ENCODE data around the gene PRKD2. TPM values are rescaled to one million over a fixed set of nuclear protein-coding genes. Genes with fewer than 3 reads are reported as not detected.

PRKD2 gene
- polyA plus RNA-seq, 3 donors: 6.5 to 46.9 (median 8.1) TPM

DNA sequence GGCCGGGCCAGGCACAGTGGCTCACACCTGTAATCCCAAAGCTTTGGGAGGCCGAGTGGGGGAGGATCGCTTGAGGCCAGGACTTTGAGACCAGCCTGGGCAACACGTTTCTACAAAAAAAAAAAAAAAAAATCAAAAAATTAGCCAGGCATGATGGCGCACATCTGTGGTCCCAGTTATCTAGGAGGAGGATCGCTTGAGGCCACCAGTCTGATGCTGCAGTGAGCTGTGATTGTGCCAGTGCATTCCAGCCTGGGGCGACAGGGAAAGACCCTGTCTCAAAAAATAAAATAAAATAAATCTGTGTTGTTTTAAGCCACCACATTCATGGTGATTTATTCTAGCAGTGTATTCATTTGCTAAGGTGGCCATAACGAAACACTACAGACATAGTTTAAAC, 51.8 kb downstream of the PRKD2 start:
- no peaks in the 10 kb centered on the region for H3K36me3 Mint-ChIP-seq
- Histone ChIP-seq H3K27me3 (ENCODE audit: control insufficient read depth in 2 of 2, insufficient read depth in 2 of 2, low read length in 2 of 2) (peaks cover 5 to 6% of the 10 kb centered on the region in 2 donors), H3K4me2 (replicated peaks; ENCODE audit: extremely low read depth, low read length, poor library complexity, severe bottlenecking) (no peak overlapping the region), H3K4me1 (ENCODE audit: control insufficient read depth in 1 of 2, insufficient read depth in 2 of 2, low read length in 2 of 2) (peaks cover 18 to 20% of the 10 kb centered on the region in 2 donors), H3K9ac (ENCODE audit: insufficient read depth, low read length, poor library complexity, severe bottlenecking) (no peak overlapping the region), H3K9me3 (replicated peaks in 1 of 2; ENCODE audit: control insufficient read depth in 1 of 2, insufficient read depth in 1 of 2, low read length in 2 of 2) (no peaks in the 10 kb centered on the region), H3K79me2 (ENCODE audit: insufficient read depth, low read length) (no peaks in the 10 kb centered on the region), H4K20me1 (ENCODE audit: insufficient read depth, low read length) (no peaks in the 10 kb centered on the region), H3K36me3 (replicated peaks in 1 of 2; ENCODE audit: control insufficient read depth in 1 of 2, insufficient read depth in 2 of 2, low read length in 2 of 2) (no peaks in the 10 kb centered on the region), H2AFZ (ENCODE audit: insufficient read depth, low read depth, low read length, poor library complexity, severe bottlenecking) (no peak overlapping the region), H3K4me3 (replicated peaks in 1 of 3; ENCODE audit: low read depth in 2 of 3, low read length in 3 of 3) (no peak overlapping the region), H3K27ac (ENCODE audit: low read depth in 1 of 2, low read length in 2 of 2) (no peak overlapping the region)
- 100% methylated on average over 2 of the region's 8 CpGs for WGBS (ENCODE audit: insufficient coverage)
- peaks cover 15% of the 10 kb centered on the region for H3K4me1 Mint-ChIP-seq
- H3K27me3 Mint-ChIP-seq (ENCODE audit: low read depth in 3 of 3): peaks cover 11 to 22% (median 22%) of the 10 kb centered on the region in 3 donors
- intact Hi-C loops (cut with micrococcal nuclease): loop anchor here in 1 of 2 donors (10.0 kb wide), 1 partner anchor 140 kb away; no protein-coding TSS in a partner anchor
- TF ChIP-seq, protein P1, sequence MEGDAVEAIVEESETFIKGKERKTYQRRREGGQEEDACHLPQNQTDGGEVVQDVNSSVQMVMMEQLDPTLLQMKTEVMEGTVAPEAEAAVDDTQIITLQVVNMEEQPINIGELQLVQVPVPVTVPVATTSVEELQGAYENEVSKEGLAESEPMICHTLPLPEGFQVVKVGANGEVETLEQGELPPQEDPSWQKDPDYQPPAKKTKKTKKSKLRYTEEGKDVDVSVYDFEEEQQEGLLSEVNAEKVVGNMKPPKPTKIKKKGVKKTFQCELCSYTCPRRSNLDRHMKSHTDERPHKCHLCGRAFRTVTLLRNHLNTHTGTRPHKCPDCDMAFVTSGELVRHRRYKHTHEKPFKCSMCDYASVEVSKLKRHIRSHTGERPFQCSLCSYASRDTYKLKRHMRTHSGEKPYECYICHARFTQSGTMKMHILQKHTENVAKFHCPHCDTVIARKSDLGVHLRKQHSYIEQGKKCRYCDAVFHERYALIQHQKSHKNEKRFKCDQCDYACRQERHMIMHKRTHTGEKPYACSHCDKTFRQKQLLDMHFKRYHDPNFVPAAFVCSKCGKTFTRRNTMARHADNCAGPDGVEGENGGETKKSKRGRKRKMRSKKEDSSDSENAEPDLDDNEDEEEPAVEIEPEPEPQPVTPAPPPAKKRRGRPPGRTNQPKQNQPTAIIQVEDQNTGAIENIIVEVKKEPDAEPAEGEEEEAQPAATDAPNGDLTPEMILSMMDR (IDR thresholded peaks at IDR 0.05): no peak
- DNase-seq: no peak
- H3K9me3 Mint-ChIP-seq: peaks cover 0 to 2% (median 0%) of the 10 kb centered on the region in 7 donors
- no peak overlapping the region for H3K4me3 Mint-ChIP-seq
- no peak overlapping the region for H3K27ac Mint-ChIP-seq

DNA sequence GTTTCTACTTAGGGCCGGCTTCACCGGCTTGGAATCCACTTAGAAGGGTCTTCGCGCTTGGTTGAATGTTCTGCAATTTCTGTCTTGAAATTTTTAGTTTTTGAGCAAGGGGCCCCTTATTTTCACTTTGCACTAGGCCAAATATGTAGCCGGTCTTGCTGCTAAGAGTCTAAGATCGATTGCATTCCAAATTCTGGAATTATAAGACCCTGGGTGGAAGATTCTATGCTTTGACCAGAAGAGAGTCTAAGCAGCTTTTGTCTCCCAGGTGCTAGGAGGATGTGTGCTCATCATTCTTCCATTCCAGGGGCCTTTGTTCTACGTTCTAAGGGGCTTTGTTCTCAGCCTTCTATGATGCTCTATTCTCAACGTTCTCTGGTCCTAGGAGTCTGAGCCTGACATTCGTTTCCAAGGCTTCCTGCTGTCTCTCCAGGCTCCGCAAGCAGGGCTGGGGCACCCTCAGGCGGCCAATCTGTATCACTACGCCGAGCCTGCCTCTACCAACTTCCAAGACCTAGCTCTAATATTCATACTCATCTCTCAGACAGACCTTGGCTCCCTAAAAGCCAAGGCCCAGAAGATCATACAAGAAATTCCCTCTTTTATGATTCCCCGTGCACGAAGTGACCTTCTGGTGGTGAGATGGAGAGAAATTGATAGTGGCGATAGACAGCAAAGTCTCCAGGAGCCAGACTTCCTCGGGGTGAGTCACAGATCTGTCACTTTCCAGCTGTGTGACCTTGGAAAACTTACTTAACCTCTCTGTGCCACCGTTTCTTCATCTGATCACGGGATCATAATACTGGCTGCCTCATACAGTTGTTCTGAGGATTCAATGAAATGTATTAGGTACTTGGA, 55.0 kb downstream of the PRKD2 start:
- no peak overlapping the region for H2AFZ ChIP-seq (ENCODE audit: insufficient read depth, low read depth, low read length, poor library complexity, severe bottlenecking)
- no peak overlapping the region for H3K9ac ChIP-seq (ENCODE audit: insufficient read depth, low read length, poor library complexity, severe bottlenecking)
- peaks cover 20% of the 10 kb centered on the region for H3K4me1 Mint-ChIP-seq
- H3K27me3 ChIP-seq (ENCODE audit: control insufficient read depth in 2 of 2, insufficient read depth in 2 of 2, low read length in 2 of 2): peaks cover 28 to 29% of the 10 kb centered on the region in 2 donors
- no peaks in the 10 kb centered on the region for H3K9me3 ChIP-seq (replicated peaks in 1 of 2; ENCODE audit: control insufficient read depth in 1 of 2, insufficient read depth in 1 of 2, low read length in 2 of 2)
- H3K79me2 ChIP-seq (ENCODE audit: insufficient read depth, low read length): no peaks in the 10 kb centered on the region
- H4K20me1 ChIP-seq (ENCODE audit: insufficient read depth, low read length): no peaks in the 10 kb centered on the region
- peaks cover 3 to 4% of the 10 kb centered on the region in 2 donors for H3K36me3 Mint-ChIP-seq
- peaks cover 36 to 50% (median 47%) of the 10 kb centered on the region in 3 donors for H3K27me3 Mint-ChIP-seq (ENCODE audit: low read depth in 3 of 3)
- peak overlapping the region; percentile 21 to 82 for H3K27ac ChIP-seq (ENCODE audit: low read depth in 1 of 2, low read length in 2 of 2)
- intact Hi-C loops (cut with micrococcal nuclease): loop anchor here (1.0 to 10.0 kb wide), 5 partner anchors 28 to 137 kb away; no protein-coding TSS in a partner anchor
- under 1% methylated on average over 11 of the region's 19 CpGs for WGBS (ENCODE audit: insufficient coverage)
- no peaks in the 10 kb centered on the region for H3K36me3 ChIP-seq (replicated peaks in 1 of 2; ENCODE audit: control insufficient read depth in 1 of 2, insufficient read depth in 2 of 2, low read length in 2 of 2)
- peak overlapping the region in 2 of 3 experiments; percentile 19 to 68 for H3K4me3 ChIP-seq (replicated peaks in 1 of 3; ENCODE audit: low read depth in 2 of 3, low read length in 3 of 3)
- peaks cover 27 to 31% of the 10 kb centered on the region in 2 donors for H3K4me1 ChIP-seq (ENCODE audit: control insufficient read depth in 1 of 2, insufficient read depth in 2 of 2, low read length in 2 of 2)
- peaks cover 0 to 4% (median 4%) of the 10 kb centered on the region in 7 donors for H3K9me3 Mint-ChIP-seq
- peak overlapping the region; percentile 83 to 95 (median 91) for H3K27ac Mint-ChIP-seq
- peak overlapping the region; percentile 68 to 86 for H3K4me3 Mint-ChIP-seq
- TF ChIP-seq, protein P1 (IDR thresholded peaks at IDR 0.05): peak; percentile 96
- peak; percentile 79 to 86 (median 82) for DNase-seq
- H3K4me2 ChIP-seq (replicated peaks; ENCODE audit: extremely low read depth, low read length, poor library complexity, severe bottlenecking): peak overlapping the region; percentile 78
